HL-60/S4 (cell line): ENCODE results near the gene COL13A1.

Experiments
- in situ Hi-C: fragments of 300-500 bp; cut with MboI; formaldehyde crosslinking; loops from 2 replicates; pipeline ENCODE4 v1.14.3; 2022; ENCODE audit warnings: low sequenced_read_pairs

The COL13A1 gene

DNA sequence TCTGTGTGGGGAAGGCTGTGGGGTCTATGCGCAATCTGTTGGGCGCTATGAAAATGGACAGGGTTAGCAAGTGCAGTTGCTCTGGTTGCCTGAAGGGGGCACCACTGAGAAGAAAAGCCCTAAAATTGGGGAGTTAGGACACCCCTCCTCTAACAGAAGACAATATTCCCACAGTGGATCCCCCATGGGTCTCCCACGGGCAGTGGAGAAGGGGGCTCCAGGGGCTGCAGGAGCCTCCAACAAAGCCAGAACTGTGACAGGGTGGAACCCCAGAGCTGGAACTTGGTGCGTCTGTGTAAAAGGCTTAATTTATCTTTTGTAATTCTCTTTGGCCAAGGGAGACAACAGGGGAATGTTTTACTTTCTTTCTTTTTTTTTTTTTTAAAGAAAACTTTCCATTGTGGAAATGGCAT is 12.5 kb upstream of the COL13A1 start:
- in situ Hi-C loops: loop anchor here (25.0 kb wide), 1 partner anchor 123 kb away; no protein-coding TSS in a partner anchor

DNA sequence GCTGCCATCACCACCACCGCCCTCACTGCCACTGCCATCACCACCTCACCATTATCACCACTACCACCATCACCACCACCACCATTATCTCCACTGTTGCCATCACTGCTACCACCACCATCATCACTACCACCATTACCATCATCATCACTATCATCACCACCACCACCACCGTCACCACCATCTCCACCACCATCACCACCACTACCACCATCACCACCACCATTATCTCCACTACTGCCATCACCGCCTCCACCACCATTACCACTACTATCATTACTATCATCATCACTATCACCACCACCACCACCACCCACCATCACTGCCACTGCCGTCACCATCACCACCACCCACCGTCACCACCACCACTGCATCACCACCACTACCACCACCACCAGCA is 9.9 kb upstream of the COL13A1 start:
- in situ Hi-C loops: loop anchor here (25.0 kb wide), 1 partner anchor 120 kb away; no protein-coding TSS in a partner anchor

DNA sequence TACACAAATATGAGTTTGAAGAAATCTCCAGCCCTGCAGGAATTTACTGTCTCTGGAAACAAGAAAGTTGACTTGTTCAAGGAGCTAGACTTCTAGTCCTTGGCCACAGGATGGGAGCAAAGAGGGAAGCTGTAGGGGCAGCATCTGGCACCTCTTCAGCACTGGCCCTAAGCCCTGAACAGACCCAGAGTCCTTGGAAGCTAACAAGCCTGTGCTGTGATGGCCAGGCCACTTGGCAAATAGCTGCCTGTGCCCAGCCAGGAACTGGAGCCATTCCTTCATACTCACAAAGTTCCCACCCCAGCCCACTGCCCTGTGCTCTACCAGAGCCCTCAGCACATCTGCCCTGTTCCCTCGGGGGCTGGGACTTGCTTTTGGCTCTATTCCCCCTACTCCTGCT is 9.4 kb upstream of the COL13A1 start:
- in situ Hi-C loops: loop anchor here (25.0 kb wide), 1 partner anchor 120 kb away; no protein-coding TSS in a partner anchor

DNA sequence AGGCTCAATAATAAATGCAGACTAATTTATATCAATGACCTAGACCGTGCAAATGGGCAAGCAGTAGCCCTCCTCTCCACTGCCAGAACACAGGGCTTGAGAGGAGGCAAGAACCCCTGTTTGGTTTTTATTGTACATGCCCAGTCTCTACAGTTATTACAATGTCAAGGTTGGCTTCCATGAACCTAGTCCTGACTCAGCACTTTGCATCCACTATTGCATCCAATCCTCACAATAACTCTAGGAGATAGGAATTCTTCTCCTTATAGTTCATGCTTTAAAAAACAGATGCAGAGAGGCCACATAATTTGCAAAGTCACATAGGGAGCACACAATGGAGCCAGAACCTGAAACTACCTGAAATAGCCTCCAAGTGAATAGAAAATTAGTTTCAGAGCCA is 7.0 kb upstream of the COL13A1 start:
- in situ Hi-C loops: loop anchor here (25.0 kb wide), 1 partner anchor 118 kb away; no protein-coding TSS in a partner anchor

DNA sequence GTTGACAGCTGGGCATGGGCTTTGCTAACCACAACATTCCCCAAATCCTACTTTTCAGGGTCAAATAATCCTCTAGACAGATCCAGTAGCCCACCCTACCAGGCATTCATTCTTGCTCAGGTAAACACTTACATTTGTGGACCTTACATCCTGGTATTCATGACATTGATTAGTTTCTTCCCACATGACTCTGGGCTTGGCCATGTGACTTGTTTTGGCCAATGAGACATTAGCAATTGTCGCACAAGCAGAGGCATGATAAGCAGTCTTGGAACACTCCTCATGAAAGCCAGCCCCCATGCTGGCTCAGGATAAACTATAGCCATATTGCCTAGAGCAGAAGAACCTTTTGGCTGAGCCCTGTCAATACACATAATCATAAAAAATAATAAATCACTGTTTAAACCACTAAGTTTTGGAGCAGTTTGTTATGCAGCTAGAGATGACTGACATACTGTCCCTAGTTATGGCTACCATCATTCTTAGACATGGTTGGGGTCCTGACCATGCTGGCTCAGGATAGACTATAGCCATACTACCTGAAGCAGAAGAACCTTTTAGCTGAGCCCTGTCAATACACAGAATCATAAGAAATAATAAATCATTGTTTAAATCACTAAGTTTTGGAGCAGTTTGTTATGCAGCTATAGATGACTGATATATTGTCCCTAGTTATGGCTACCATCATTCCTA is 6.3 kb upstream of the COL13A1 start:
- in situ Hi-C loops: loop anchor here (25.0 kb wide), 1 partner anchor 117 kb away; no protein-coding TSS in a partner anchor

DNA sequence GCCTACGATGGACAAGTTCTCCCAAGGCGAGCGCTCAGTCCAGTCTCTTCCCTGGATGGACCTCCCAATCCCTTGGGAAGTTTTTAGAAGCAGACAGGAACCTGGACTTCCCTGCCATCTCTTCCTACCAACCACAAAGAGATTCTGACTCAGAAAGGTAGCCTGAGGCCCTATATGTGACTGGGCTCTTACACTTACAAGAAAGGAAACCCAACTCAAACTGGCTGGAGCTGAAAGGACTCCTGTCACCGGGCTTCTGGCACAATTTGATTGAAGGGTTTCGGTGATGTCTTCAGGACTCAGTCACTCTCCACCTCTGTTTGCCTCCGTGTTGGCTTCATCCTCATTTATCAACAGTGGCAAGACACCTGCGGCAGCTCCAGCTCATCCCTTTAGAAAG is 3.7 kb upstream of the COL13A1 start:
- in situ Hi-C loops: loop anchor here (25.0 kb wide), 1 partner anchor 114 kb away; no protein-coding TSS in a partner anchor

DNA sequence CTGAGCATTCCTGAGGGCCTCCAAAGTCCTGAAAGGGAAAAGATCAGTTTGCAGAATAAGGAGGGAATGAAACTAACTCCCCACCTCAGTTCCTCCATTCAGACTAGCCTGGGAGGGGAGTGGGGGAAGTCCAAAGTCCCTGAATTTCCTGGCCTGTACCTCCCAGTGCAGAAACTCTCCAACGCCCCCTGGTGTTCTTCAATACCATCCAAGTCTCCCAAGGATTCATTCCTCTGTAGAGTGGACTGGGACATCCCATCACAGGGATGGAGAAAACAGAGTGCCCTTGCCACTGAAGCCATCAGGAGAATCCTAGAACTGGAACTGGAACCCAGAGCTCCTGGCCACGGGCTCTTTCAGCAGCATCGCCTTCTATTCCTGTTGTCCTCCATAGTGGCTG is 1.6 kb upstream of the COL13A1 start:
- in situ Hi-C loops: no loop called here

DNA sequence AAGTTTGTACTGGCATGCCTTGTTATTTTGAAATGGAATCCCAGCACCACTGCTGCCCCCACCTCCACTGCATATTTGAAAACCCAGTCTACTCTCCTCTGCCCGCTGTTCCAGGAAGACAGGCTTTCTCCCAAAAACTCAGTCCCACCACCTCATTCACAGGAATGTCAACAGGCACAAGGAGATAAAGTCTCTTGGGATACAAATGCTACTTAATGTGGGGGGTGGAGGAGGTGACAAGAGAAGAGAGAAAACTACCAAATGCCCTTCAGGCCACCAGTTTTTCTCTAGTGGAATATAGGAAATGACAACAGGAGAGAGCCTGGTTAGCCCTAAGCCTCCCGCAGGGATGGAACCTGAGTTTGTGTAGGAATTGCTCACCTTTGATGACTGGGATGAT is 1.0 kb upstream of the COL13A1 start:
- in situ Hi-C loops: no loop called here

DNA sequence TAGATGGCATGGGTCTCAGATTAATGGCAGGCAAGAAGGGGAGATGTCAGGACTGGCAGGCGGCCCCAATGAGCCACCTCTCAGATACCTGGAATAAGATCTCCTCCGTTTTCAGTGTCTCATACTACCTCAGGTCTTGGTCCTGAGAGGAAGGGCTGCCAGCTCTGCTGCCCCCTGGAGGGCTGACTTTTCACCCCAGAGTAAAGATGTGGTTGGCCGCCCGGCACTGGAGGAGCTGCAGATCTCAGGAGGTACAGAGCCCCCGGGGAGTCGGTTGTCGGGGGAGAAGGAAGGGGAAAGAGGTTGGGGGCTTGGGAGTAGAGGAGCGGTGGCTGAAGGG is 642 bp upstream of the COL13A1 start:
- in situ Hi-C loops: no loop called here

DNA sequence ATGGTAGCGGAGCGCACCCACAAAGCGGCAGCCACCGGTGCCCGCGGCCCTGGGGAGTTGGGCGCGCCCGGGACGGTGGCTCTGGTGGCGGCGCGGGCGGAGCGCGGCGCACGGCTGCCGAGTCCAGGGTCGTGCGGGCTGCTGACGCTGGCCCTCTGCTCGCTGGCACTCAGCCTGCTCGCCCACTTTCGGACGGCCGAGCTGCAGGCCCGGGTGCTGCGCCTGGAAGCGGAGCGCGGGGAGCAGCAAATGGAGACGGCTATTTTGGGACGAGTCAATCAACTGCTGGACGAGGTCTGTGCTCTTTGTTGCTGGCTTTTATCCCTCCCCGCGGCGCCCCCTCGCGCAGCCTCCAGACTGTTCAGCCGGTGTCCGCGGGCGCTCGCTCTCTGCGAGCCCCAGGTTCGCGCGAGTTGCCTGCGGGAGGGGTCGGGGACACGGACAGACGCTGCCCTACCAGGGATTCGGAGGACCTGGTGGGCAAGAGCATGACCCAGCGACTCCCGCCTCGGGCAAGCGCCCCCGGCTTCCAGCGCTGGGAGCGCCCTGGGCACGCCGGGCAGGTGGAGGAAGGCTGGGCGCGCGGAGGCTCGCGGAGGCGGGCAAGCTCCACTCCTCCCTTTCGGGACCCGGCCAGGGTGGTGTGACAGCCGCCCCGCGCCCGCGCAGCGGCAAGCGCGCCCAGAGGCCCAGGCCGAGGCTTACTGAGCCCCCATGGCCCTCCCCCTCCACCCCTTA is 887 bp downstream of the COL13A1 start:
- in situ Hi-C loops: no loop called here

DNA sequence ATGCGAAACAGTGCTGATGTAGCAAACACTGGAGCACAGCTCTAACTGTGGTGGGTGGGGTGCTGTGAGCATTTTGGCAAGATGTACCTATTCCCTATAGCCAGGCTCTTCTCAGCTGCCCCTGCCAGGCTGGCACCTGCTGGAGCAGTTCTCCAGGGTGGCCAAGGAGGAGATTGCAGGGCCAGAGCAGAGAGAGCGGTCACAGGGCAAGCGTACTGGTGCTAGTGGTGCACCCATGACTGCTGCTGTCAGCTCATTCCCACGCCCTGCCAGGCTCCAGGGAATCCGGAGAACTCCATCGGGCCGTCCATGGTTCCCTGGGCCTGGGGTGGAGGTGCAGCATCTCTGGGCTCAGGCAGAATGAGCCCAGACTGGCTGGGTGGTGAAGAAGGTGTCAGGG is 2.1 kb downstream of the COL13A1 start:
- in situ Hi-C loops: no loop called here

DNA sequence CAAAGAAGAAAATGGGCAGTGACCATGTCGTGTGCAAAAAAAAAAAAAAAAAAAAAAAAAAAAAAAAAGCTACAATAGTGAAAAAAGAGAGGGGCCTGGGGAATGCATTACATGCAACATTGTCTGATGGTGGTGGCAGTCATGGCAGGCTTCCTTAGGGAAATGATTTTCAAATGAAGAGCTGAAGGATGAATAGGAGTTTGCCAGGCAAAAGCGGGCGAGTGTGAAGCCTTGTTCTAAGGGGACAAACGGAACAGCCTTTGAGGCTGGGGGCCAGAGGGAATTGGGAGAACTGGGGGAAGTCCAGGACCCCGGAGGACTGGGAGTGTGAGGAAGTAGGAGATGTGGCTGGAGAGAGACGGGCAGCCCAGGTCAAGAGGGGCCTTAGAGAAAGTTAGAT is 3.1 kb downstream of the COL13A1 start:
- in situ Hi-C loops: no loop called here

DNA sequence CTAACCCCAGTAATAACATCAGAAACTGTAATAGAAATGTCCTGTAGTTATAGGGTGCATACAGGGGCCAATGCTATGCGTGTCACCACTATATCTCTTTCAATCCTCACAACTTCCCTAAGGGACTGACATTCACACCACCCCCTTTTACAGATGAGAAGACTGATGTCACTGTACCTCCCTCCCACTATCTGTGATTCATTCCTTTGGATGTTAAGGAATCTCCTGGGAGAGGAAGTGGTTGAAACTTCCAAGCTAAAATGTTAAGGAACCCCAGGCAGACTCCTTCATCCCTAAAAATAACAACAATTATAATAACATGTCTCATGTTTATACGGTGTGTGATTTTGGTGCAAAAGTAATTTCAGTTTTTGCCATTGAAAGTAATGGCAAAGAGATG is 5.4 kb downstream of the COL13A1 start:
- in situ Hi-C loops: no loop called here

DNA sequence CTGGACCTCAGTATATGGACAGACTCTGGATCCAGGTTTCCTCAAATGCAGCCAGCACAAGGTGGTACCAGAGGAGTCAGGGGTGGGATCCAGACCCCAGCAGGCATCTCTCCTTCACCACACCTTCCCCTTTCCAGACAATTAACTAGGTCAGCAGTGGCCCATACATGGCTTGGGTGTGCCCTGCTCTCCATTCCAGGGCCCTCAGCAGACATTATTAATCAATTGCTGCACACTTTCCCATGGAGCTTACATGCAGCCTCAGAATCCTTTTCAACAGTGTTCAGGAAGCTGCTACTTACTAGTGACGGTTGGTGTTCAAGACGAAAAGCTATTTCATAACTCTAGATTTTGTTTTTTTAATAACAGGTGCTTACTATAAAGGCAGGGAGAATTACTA is 6.0 kb downstream of the COL13A1 start:
- in situ Hi-C loops: no loop called here

DNA sequence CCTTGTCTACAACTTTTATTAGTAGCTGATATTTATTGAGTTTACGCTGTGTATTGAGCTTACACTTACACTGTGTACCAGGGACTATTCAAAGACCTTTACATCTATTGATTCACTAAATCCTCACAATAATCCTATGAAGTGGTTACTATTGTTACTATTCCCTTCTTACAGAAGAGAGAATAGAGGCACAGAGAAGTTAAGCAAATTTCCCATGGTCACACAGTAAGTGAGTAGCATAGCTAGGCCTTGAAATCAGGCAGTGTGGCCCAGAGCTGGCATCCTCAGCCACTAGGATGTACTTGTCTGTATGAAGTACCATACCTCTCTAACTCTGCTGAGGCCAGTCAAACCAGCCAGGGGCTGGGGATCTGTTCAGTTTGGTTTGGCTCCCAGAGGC is 7.6 kb downstream of the COL13A1 start:
- in situ Hi-C loops: no loop called here

DNA sequence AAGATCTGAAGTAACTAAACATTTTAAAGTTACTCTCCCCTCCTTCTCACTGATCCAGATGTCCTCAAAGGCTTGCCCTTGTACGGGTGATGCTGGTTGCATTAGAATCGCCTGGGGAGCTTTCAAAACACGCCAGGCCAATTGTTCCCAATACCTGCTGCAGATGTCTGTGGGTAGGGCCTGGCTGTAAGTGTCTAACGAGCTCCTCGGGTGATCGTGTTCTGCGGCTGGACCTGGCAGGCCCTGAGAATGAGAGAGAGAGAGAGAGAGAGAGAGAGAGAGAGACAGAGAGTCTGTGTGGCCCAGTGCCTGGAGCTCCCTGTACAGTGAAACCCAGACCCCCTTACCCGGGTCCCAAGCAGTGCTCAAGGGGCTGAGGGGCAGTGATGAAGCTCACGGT is 8.4 kb downstream of the COL13A1 start:
- in situ Hi-C loops: no loop called here

DNA sequence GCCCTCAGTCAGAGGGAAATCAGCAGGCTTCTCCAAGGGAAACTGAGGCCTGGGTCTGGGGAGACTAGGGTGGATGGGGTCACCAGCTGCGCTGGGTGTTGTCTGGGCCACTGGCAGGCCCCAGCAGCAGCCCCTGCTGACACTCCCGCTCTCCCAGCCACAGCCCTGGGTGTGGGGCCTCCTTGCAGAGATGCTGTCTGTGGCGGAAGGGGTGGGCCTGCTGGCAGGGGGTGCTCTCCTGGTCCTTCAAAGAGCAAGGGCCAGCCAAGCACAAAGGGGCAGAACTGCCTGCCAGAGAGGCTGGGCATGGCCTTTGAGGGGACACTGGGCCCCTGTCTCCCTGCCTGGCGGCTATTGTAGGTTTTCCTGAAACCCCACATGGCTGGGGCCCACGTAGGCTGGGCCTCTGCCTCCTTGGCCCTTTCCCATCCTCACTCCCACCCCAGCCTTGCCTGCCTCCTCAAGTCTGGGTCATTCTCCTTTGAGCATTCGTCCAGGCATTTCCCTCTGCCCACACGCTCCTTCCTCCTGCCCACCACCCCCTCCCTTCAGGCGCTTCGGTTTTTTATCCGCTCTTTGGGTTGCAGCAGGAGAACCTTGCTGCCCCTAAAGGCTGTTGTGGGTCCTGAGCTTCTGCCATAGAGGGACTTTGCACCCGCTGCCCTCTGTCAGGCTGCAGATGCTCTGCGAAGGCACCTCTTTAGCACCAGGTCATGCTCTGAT is 9.1 kb downstream of the COL13A1 start:
- in situ Hi-C loops: no loop called here

DNA sequence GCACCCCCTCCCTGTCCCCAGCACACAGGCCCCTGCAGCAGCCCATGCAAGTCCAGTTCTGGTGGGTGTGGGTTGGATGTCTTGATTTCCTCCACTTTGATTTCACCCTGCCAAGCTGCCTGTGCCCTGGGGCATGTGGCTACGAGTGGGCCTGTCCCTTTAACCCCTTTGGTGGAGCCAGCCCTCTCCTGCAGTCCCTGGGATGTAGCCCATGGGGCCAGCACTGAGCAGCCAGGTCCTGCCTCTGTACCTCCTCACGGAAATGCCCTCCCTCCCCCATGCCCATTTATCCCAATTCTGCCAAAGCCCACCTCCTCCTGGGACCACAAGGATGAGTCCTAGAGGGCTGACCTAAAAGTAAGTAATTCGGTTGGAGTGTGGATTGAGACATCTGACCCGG is 11.9 kb downstream of the COL13A1 start:
- in situ Hi-C loops: no loop called here

DNA sequence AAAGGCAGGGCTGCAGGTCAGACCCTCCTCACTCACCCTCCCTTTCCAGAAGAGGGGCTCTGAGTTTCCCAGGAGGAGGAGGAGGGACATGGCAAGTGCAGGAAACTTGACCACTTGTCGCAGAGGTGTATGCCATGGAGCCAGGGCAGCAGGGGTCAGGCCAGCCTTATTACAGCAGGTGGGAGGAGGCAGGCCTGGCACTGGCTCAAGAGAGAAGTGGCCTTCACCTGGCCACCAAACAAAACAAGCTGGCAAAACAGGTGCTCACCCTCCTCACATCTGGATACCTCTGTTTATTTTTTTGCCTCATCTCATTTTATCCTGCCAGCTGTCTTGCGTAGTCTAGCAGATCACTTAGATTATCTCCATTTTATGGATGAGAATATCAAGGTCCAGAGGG is 12.5 kb downstream of the COL13A1 start:
- in situ Hi-C loops: no loop called here

DNA sequence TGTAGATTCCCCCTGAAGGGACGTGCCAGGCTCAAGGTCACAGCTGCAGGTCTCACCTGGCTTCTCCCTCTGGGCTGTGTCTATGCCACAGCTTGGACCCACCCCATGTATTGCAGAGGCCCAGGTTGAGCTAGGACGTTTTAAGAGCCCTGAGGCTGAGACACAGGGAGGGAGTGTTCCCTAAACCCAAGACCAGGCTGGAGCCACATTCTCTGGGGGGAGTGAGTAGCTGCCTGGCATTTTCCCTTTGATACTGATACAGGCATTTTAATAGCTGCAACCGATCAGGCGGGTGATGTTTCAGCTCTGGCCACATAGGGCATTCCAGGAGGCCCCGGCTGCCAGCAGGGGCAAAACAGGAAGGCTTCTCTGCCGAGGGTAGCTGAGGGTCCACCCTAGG is 13.4 kb downstream of the COL13A1 start:
- in situ Hi-C loops: no loop called here

DNA sequence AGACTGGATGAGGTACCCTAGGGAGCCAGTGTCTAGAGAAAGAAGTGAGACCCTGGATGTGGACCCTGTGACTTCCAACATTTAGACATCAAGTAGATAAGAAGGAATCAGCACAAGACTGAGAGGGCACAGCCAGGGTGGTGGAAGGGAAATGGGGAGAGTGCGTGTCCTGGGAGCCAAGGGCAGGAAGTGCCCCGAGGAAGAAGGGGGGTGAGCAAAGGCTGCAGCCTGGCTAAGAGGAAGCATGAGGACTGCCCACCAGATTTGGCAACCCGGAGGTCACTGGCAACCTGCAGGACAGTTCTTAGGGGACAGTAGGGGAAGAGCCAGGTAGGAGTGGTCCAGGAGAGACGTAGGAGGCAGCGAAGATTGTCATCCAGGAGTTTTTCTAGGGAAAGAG is 14.8 kb downstream of the COL13A1 start:
- in situ Hi-C loops: no loop called here

DNA sequence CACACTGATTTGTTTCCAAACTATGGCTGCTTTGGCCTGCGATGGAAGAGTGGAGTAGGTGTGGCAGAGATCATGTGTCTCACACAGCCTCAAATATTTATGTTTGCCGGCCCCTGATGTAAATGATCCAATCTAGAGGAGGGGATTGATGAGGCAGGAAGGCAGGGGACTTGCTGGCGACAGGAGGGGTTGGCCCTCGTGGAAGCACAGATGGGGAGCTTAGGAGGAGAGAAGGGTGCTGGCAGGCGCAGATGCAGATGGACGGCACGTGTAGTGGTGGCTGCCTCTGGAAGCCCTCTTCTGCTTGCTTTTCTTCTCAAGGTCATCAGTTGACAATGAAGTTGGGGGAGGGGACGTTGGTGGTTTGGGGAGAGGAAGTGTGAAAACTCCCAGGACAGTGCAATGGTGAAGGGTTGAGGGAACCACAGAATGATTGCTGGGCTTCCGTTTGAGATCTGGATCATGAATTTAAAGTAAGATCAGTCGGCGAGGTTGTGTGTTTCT is 15.4 kb downstream of the COL13A1 start:
- in situ Hi-C loops: no loop called here
